Activated CD4-positive, alpha-beta T cell treated with anti-CD3 and anti-CD28 coated beads, Interleukin-2, amount 50 U/mL, for 4 hours (primary cell): ENCODE measurements around the gene DDI2.
"Not testable (repeated sequence)": the region's sequence is repeated elsewhere in the genome, so short reads cannot be mapped to it uniquely, and the experiment has no call there.

Experiments
- DNase-seq, 2 experiments: peaks; one replicate each; pipeline ENCODE4 v3.0.0-alpha.2; 2020

The DDI2 gene

GRCh38 chr1:15637826-15638225 lies 20.6 kb downstream of the DDI2 start:
- DNase-seq = no peak

DNA sequence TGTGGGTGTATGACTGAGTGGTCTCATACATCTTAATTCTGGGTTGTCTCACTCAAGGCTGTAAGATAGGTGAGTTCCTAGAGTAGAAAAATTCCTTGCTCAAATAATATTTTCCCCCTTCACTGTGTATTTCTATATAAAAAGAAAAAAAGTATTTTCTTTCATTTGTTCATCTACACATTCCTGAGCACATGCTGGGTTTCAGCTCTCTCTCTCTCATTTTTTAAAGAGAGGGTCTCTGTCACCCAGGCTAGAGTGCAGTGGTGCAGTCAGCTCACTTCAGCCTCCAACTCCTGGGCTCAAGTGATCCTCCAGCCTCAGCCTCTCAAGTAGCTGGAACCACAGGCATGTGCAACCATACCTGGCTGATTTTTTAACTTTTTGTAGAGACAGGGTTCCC lies 22.0 kb downstream of the DDI2 start:
- DNase-seq = no peak

- no peak for DNase-seq
These were observed 22.7 kb downstream of the DDI2 start for GRCh38 chr1:15639931-15640330.

- DNase-seq = no peak
These were observed 23.4 kb downstream of the DDI2 start for GRCh38 chr1:15640667-15641066.

GRCh38 chr1:15649937-15650336 lies 32.7 kb downstream of the DDI2 start:
- no peak for DNase-seq

- no peak for DNase-seq
These were observed 33.2 kb downstream of the DDI2 start for GRCh38 chr1:15650433-15650832.

GRCh38 chr1:15652130-15652529 lies 34.9 kb downstream of the DDI2 start:
- not testable (repeated sequence) for DNase-seq

- no peak for DNase-seq
These were observed 36.9 kb downstream of the DDI2 start for GRCh38 chr1:15654091-15654690.

GRCh38 chr1:15656464-15656863 lies 39.2 kb downstream of the DDI2 start:
- no peak for DNase-seq

DNA sequence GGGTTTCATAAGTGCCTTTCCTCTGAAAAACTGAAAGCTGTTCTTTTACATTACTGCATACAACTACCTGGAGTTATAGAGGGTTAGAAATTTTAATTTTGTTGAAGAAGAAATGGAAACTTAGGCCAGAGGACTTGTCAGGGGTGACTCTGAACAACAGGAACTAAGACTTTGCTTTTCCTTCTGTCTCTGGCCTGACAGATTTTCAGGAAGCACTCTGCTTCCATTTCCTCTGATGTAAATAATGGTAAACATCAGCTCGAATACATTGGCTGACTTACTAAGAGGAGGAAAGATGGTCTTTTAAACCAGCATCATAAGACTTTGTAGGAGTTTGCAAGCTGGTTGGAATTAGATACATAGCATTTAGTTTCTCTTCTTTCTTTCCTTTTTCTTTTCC lies 39.8 kb downstream of the DDI2 start:
- no peak for DNase-seq

DNA sequence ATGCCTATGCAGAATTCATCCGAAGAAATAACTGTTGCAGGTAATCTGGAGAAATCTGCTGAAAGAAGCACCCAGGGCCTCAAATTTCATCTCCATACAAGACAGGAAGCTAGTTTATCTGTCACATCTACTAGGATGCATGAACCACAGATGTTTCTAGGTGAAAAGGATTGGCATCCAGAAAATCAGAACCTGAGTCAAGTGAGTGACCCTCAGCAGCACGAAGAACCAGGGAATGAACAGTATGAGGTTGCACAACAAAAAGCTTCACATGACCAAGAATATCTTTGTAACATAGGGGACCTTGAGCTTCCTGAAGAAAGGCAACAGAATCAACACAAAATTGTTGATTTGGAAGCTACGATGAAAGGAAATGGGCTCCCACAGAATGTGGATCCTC lies 42.9 kb downstream of the DDI2 start:
- DNase-seq = no peak

GRCh38 chr1:15662477-15662876 lies 45.2 kb downstream of the DDI2 start:
- DNase-seq = no peak

GRCh38 chr1:15663925-15664324 lies 46.7 kb downstream of the DDI2 start:
- DNase-seq = no peak

DNA sequence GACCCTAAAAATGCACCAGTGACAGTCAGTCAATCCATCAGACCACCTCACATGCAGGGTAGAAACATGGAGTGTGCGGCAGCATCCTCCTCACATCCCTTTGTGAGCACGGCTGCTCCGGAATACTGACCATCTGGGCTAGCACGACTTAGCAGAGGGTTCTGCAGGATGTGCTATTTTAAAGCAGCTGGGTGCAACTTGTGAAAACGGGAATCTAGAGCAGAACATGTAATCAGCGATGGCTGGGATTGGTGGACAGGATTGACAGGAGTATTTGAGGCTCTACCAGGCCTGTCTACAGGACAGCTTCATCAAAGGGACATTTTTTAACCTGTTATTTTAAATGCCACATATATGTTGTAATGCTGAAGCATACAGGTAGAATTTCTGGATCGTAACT lies 50.1 kb downstream of the DDI2 start:
- DNase-seq = no peak

DNA sequence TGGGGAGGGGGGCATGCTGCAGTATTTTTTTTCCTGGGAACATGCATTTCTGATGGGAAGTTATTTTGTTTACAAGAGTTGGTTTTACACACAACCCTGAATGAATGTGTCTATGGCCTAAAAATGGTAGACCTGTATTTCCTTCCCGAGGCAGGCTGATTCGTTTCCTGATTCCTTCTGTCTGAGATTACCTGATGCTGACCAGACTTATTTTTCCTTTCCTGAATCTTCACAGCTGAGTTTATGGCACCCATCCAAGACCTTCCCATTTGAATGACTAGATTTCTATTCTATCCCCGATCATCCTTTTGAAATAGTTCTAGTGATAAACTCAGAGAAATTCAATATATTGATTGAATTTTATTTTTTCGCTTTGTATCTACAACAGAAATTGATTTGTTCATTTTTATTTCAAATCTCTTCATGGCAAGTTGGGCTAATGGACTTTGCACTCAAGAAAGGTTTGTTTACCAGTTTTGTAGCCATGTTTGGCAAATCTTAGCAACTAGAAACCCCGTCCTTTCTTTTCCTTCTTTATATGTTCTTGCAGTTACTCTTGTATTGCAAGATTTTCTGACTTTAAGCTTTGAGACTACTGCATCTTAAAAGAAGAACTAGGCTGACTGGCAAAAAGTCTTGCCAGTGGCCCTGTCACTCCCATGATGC lies 51.0 kb downstream of the DDI2 start:
- DNase-seq = no peak

GRCh38 chr1:15669074-15669473 lies 51.8 kb downstream of the DDI2 start:
- DNase-seq = no peak

DNA sequence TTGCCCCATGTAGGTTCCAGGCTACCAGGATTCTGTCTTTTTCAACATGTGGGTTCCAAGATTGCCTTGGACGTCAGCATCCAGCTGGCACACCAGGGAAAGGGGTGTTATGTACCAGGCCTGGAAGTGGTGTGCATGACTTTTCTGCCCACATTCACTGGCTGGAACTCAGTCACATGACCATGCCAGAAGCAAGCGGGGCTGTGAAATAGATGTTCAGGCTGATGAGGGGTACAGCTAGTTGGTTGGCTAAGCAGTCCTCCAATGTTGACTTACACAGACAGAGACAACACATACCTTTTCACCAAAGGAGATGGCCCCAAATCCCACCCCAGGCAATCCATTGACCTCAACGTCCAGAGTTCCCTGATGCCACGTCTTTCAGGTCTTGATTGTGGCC lies 52.6 kb downstream of the DDI2 start:
- DNase-seq = no peak

- DNase-seq = no peak
These were observed 54.2 kb downstream of the DDI2 start for GRCh38 chr1:15671430-15671829.

- no peak for DNase-seq
These were observed 57.3 kb downstream of the DDI2 start for GRCh38 chr1:15674386-15675159.

- DNase-seq = no peak
These were observed 58.8 kb downstream of the DDI2 start for GRCh38 chr1:15676010-15676409.

GRCh38 chr1:15676688-15677661 lies 59.7 kb downstream of the DDI2 start:
- DNase-seq = no peak

DNA sequence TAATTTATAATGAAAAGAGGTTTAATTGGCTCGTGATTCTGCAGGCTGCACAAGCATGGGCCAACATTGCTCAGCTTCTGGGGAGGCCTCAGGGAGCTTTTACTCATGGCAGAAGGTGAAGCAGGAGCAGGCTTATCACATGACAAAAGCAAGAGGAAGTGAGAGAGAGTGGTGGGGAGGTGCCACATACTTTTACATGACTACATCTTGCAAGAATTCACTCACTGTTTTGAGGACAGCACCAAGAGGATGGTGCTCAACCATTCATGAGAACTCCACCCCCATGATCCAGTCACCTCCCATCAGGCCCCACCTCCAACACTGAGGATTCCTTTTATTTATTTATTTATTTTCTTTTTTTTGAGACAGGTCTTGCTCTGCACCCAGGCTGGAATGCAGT lies 61.3 kb downstream of the DDI2 start:
- no peak for DNase-seq

DNA sequence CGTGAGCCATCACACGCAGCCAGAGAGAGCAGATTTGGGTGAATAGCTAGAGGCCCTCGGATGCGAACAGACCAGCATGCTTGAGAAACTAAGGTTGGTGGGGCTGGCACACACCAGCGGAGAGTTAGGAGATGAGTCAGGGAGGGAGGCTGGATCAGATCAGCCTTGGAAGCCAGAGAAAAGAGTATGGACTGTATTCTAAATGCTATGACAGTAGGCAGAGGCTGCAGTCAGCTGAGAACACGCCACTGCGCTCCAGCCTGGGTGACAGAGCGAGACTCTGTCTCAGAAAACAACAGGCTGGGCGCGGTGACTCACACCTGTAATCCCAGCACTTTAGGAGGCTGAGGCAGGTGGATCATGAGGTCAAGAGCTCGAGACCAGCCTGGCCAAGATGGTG lies 62.9 kb downstream of the DDI2 start:
- no peak for DNase-seq
